Measurements from ENCODE around the gene P2RY8.
"Not testable (repeated sequence)": the region's sequence is repeated elsewhere in the genome, so short reads cannot be mapped to it uniquely, and the experiment has no call there.

The P2RY8 gene

DNA sequence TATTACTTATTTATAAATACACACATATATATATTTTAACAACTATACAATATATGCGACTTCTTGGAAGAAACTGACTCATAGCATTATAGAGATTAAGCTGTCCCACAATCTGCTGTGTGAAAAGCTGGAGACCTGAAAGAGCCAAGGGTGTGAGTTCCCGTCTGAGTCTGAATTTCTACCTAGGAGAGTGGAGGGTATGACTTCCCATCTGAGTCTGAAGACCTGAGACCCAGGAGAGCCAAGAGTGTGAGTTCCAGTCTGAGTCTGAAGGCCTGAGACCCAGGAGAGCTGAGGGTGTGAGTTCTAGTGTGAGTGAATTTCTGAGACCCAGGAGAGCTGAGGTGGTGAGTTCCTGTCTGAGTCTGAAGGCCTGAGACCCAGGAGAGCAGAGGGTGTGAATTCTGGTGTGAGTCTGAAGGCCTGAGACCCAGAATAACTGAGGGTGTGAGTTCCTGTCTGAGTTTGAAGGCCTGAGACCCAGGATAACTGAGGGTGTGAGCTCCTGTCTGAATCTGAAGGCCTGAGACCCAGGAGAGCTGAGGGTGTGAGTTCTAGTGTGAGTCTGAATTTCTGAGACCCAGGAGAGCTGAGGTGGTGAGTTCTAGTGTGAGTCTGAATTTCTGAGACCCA lies 8.9 kb upstream of the P2RY8 start:
- DNase-seq (ENCODE audit: low read depth, low spot score): no peak

DNA sequence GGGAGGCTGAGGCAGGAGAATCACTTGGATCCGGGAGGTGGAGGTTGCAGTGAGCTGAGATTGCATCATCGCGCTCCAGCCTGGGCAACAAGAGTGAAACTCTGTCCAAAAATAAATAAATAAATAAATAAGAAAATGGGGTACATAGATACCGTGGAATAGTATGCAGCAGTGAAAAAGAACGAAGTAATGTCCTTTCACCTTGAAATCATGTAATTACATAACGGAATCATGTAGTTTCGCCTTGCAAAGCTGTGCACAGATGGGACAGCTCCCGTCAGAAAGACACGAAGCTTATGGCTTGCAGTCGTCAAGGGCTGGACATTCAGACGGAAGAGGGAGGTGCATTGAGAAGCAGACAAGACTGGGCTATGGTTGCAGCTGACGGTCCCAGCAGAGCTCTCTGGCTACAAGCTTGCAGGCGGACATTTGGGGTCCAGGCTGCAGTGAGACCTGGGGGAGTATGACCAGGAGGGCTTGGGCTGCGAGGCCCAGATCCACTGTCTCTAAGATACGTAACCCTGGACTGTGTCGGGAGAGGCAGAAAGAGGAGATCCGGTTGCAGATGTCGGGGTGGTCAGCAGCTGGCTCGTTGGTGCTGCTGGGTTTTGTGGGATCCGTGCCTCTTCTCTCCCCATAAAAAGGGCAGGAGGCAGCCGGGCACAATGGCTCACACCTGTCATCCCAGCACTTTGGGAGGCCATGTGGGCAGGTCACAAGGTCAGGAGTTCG lies 6.2 kb upstream of the P2RY8 start:
- DNase-seq (ENCODE audit: low read depth, low spot score): no peak

DNA sequence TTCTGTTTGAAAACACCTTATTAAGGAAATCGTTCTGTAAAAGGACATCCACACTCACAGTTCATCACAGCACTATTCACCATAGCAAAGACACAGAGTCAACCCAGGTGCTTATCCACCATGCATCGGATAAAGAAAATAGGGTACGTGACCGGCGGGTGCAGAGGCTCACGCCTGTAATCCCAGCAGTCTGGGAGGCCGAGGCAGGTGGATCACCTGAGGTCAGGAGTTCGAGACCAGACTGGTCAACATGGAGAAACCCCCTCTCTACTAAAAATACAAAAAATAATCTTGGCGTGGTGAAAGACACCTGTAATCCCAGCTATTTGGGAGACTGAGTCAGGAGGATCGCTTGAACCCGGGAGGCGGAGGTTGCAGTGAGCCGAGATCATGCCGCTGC lies 2.2 kb upstream of the P2RY8 start:
- not testable (repeated sequence) for DNase-seq (ENCODE audit: low read depth, low spot score)

DNA sequence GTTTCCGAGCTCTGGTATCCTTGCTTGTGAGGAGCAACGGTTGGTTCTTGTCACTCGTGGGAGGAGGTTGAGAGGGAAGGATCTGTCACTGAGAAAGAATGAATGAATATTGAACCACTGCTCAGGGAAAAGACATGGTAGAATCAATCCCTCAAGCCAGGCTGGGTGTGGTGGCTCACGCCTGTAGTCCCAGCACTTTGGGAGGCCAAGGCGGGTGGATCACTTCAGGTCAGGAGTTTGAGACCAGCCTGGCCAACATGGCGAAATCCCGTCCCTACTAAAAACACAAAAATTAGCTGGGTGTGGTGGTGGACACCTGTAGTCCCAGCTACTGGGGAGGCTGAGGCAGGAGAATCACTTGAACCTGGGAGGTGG lies 718 bp upstream of the P2RY8 start:
- not testable (repeated sequence) for DNase-seq (ENCODE audit: low read depth, low spot score)

DNA sequence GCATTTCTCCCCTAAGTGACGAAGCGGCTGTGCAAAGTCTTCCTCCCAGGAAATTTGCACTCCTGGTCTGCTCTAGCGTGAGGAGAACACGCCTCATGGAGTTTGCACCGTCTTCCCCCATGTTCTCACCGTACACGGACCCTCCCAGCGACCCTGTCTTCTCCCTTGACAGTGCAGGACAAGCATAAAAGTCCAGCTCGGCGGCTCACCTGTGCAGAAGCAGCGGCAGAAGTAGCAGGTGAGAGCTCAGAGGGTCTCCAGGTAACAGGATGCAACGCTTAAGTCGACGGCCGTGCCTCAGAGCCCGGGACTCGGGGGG lies 314 bp downstream of the P2RY8 start:
- DNase-seq (ENCODE audit: low read depth, low spot score): no peak

DNA sequence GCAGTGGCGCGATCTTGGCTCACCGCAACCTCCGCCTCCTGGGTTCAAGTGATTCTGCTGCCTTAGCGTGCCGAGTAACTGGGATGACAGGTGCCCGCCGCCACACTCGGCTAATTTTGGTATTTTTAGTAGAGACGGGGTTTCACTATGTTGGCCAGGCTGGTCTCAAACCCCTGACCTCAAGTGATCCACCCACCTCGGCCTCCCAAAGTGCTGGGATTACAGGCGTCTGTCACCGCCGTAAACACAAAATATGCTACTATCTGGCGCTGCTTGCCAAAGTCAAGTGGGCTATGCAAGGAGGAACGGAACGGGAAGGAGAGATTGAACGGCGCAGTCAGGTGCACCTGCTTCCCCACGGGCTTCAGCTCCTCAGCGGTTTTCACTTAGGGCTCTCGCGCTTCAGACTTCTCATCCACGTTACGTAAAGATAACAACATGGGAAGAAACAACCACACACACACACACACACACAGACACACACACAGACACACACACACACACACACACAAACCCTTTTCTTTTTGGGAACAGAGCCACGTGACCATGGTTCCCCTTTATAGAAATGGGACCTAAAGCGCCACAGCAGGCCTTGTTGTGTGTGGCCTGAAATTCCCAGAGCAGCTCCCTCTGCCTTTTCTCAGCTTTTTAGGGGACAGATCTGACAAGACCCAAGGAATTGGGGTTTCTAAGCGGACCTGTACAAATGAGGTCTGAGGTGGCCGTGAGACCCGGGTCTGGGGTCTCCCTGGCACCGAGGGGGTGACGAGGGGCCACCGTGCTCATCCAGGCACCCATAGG lies 1.5 kb downstream of the P2RY8 start:
- no peak for DNase-seq (ENCODE audit: low read depth, low spot score)

DNA sequence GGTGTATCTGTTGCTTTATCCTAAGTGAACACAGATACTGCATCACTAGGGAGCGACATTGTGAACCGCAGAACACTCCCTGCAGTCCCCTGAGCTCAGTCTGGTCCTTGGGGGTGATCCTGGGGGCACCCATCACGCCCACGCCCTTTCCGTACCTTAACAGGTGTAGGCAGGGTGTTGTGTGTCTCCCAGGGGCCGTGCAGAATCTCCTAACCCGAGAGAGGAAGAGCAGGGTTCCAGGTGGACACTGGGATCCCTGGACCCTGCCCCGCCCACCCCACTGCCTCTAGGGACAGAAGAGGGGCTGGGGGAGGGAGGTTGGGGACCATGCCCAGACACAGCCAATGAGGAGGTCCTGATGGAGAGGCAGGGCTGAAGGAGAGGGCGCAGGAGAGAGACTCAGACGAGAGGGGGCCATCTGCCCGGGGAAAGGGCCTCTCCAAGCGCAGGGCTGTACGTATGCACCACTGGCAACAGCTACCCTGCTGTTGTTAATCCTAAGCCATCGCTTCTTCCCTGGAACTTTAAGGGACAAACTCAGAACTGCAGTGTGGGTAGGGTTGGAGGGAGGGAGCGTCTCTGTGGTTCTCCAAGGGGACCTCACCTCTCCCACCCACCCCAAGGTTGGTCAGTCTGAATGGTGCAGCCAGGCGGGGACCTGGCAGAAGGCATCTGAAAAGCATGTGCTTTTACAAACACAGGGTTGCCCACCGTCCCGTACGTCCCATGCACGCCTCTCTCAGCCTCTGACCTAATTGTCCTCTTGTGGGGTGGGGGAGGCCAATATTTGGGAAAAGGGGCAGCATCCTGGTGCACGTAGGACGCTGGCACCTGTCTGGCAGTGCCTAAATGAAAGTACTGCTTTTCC lies 2.5 kb downstream of the P2RY8 start:
- no peak for DNase-seq (ENCODE audit: low read depth, low spot score)

DNA sequence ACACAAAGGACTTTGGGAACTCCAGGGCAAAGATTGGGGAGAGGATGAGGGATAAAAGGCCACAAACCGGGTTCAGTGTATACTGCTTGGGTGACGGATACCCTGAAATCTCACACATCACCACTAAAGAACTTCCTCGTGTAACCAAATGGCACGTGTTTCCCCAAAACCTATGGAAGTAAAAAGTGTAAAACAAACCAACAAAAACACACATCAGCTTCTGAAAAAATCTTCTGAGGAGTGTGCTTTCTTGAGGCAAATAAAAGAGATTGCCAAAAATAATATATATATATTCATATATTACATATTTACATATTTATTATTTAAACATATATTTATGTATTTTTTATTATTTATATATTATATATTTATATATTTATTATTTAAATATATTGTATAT lies 3.9 kb downstream of the P2RY8 start:
- no peak for DNase-seq (ENCODE audit: low read depth, low spot score)

DNA sequence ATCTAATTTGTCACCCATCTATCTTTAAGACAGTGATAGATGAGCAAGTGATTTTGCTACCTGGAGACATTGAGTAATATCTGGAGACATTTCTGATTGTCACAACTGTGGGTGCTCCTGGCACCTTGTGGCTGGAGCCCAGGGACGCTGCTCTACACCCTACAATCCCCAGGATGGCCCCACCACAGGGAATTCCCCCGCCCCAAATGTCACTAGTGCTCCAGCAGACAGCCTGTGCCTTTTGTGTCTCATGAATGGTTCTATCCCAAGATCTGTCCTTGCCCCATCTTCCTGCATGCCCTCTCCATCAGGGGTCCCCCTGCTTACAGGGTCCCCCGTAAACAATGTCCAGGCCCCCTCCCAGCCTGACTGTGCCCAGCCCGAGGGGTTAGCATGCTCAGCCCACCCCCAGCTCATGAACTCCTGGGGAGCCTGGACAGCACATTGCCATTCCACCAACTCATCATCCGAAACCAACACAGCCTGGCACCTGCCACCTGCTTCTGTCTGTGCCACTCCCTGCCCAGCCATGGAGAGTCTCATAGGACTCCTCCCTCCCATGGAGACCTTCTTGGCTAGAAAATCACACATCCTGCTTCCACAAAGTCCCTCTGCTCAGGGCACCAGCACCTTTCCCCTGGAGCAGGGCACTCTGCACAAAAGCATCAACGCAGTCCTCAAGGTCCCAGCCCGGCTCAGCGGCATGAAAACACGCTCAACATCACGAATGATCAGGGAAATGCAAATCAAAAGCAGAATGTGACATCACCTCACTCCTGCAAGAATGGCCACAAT lies 5.7 kb downstream of the P2RY8 start:
- no peak for DNase-seq (ENCODE audit: low read depth, low spot score)

DNA sequence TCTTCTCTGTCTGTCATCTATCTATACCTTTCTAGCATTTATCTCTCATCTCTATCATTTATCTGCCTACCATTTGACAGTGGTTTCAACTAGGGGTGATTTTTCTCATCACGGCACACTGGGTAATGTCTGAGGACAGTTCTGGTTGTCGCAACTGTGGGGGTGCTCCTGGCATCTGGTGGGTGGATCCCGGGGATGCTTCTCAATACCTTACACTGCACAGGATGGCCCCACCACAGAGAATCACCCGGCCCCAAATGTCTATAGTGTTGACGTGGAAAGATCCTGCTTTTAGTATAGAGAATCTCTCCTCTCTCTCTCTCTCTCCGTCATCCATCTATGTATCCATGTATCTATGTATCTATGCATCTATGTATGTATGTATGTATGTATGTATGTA lies 7.2 kb downstream of the P2RY8 start:
- DNase-seq (ENCODE audit: low read depth, low spot score): no peak

DNA sequence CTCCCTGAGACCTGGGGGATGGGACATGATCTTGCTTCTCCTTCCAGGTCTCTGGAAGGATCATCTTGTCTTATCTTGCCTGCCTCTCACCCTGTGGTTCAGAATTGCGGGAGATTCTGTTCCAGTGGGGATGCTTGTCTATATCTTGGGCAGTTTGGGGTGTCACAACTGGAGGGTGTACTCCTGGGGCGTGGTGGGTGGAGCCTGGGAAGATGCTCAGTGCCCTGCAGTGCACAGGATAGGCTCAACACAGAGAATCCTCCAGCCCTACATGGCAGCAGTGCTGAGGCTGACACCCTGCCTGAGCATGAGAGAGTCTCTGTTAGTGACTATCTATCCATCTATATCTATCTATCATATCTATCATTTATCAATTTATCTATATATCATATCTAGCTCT lies 7.7 kb downstream of the P2RY8 start:
- DNase-seq (ENCODE audit: low read depth, low spot score): no peak

DNA sequence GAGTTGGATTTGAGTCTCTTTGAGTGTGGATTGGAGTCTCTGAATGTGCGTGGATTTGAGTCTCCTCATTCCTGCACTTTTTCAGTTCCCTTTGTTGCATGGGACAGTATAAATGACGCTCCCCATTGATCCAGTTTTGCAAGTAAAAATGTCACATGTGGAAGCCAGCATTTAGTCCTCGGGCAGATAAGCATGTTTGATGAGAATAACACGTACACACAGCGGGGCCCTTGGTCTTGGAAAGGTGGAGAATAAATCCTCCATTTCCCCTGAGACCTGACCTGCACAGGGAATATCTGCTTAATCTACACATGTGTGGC lies 8.1 kb downstream of the P2RY8 start:
- no peak for DNase-seq (ENCODE audit: low read depth, low spot score)

DNA sequence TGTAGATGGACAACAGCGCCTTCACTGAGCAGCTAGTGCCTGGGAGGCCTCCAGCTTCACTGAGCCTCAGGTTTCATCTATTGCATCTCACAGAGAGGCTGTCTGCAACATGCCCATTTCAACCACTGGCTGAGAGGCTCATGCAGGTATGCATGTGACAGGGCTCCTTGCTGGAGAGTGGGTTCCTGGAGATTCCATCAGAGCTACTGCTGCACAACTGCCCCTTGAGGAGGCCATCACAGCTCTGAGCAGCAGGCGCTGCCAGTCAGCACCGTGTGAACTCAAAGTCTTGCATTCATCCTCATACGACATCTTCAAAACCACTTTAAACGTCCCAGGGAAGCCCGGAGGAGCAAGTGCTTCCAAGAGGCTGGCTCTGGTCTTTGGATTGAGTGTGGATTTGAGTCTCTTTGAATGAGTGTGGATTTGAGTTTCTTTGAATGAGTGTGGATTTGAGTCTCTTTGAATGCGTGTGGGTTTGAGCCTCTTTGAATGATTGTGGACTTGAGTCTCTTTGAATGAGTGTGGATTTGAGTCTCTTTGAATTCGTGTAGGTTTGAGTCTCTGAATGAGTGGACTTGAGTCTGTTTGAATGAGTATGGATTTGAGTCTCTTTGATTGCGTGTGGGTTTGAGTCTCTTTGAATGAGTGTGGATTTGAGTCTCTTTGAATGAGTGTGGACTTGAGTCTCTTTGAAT lies 8.7 kb downstream of the P2RY8 start:
- DNase-seq (ENCODE audit: low read depth, low spot score): no peak

DNA sequence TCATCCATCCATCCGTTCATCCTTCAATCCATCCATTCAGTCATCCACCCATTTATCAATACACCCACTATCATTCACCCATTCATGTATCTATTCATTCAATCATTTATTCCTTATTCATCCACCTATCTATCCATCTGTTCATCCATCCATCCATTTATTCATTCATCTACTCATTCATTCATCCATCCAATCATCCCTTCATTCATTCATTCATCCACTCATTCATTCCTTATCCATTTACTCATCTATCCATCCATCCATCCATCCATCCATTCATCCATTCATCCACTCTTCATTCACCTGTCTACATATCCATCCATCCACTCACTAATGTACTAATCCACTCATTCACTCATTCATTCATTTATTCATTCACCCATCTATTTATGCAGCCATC lies 9.5 kb downstream of the P2RY8 start:
- DNase-seq (ENCODE audit: low read depth, low spot score): no peak

DNA sequence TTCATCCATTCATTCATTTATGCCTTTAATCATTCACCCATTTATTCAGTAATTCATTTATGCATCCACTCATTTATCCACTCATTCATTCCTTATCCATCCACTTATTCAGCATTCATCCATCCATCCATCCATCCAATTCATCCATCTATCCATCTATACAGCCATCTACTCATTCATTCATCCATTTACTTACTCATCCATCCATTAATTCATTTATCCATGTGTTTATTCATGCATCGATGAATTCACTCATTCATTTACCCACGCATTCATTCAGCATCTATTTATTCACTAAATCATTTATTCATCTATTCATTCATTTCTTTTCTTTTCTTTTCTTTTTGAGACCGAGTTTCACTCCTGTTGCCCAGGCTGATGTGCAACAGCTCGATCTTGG lies 10.4 kb downstream of the P2RY8 start:
- no peak for DNase-seq (ENCODE audit: low read depth, low spot score)

DNA sequence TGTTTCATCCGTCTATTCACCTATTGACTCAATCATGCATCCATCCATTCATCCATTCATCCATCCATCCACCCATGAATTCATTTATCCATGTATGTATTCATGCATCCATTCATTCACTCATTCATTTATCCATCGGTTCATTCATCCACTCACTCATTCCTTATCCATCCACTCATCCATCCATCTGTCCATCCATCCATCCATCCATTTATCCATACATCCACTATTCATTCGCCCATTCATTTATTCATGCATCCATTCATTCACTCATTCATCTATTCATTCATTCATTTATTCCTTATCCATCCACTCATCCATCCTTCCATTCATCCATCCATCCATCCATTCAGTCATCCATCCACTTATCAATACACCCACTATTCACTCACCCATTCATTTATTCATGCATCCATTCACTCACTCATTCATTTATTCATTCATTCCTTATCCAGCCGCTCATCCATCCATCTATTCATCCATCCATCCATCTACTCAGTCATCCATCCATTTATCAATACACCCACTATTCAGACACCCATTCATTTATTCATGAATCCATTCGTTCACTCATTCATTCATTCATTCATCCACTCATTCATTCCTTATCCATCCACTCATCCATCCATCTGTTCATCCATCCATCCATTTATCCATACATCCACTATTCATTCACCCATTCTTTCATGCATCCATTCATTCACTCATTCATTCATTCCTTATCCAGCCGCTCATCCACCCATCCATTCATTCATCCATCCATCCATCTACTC lies 11.2 kb downstream of the P2RY8 start:
- no peak for DNase-seq (ENCODE audit: low read depth, low spot score)

DNA sequence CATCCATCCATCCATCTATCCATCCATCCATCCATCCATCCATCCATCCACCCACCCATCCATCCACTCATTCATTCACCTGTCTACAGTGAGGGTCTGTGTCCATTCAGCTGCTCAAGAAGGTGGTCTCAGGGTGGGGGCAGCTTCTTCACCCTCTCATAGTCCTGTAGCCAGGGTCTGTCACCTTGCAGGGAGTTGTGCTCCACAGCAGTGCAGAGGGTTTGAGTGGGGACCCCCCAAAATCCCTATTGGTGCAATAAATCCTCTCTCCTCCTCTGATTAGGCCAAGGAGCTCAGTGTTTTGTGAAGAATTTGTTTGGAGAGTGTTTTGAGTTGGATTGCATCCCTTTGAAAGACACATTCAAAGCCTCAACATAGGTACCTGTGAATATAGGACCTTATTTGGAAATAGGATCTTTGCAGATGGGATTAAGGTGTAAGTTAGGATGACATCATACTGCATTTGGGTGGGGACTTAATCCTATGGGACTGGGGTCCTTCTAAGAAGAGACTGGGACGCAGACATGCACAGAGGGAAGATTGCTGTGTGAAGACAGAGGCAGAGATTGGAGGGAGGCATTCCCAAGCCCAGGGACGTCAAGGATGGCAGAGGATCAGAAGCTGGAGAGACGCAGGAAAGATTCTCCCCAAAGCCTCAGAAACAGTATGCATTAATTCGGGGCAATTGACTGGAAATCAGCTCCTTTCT lies 12.0 kb downstream of the P2RY8 start:
- no peak for DNase-seq (ENCODE audit: low read depth, low spot score)

DNA sequence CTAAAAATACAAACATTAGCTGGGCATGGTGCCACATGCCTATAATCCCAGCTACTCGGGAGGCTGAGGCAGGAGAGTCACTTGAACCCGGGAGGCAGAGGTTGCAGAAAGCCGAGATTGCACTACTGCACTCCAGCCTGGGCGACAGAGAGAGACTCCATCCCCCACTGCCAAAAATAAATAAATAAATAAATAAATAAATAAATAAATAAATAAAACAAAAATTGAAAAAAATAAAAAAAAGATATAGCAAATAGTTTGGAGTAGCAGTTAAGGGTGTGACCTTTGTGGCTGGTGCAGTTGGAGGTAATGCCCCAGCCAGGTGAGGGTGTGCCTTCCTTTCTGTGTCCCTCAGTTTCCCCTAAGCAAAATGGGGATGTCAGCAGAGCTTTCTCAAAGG lies 14.1 kb downstream of the P2RY8 start:
- DNase-seq (ENCODE audit: low read depth, low spot score): not testable (repeated sequence)

DNA sequence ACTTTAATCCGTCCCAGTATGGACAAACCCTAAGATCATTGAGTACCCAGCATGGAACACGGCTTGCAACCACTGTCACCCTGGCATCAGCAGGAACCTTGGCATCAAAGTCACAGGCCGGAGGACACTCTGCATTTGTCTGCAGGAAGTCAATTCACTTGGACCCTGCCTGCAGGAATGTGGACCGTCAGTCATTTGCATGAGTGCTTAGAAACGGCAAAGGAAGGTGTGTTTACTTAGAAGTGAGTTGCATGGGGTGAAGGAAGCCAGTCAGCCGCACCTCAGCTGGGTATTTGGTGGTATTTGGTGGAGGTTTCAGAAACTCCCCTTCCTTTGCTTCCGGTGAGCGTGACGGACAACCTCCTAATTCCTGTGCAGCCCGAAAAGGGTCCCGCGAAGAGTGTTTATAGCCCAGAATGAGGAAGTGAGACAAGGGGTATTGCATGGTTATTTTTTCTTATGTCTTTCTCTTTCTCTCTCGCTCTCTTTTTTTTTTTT lies 15.5 kb downstream of the P2RY8 start:
- no peak for DNase-seq (ENCODE audit: low read depth, low spot score)
